Measurements from ENCODE around the gene SRPX2. TPM values are rescaled to one million over a fixed set of nuclear protein-coding genes. Genes with fewer than 3 reads are reported as not detected.

The SRPX2 gene
- total RNA-seq, 3 donors from 2014 or later: 15.2 to 61.0 (median 32.6) TPM

GRCh38 chrX:100659431-100660137 is 15.6 kb downstream of the SRPX2 start:
- no peak for TF ChIP-seq POLR2A (IDR thresholded peaks at IDR 0.05)
- no peak for TF ChIP-seq CTCF (IDR thresholded peaks at IDR 0.05)
- no peak for TF ChIP-seq POLR2AphosphoS5 (IDR thresholded peaks at IDR 0.05)
- no peak overlapping the region for H3K4me3 ChIP-seq
- DNase-seq (ENCODE audit: low spot score in 2 of 2): no peak
- H3K27me3 ChIP-seq: peaks cover 0 to 42% of the 10 kb centered on the region in 2 donors
- H3K27ac ChIP-seq: no peak overlapping the region
- H3K36me3 ChIP-seq: no peaks in the 10 kb centered on the region
- no peaks in the 10 kb centered on the region for H3K9me3 ChIP-seq
- intact Hi-C loops (cut with DNase I; ENCODE audit: low total_unique reads): no loop called here
- H3K4me1 ChIP-seq: no peaks in the 10 kb centered on the region

GRCh38 chrX:100662170-100662569 is 18.2 kb downstream of the SRPX2 start:
- H3K27ac ChIP-seq: no peak overlapping the region
- H3K4me3 ChIP-seq: no peak overlapping the region
- H3K36me3 ChIP-seq: no peaks in the 10 kb centered on the region
- TF ChIP-seq POLR2AphosphoS5 (IDR thresholded peaks at IDR 0.05): no peak
- no peak for TF ChIP-seq CTCF (IDR thresholded peaks at IDR 0.05)
- no peak for TF ChIP-seq POLR2A (IDR thresholded peaks at IDR 0.05)
- H3K27me3 ChIP-seq: peaks cover 0 to 48% of the 10 kb centered on the region in 2 donors
- intact Hi-C loops (cut with DNase I; ENCODE audit: low total_unique reads): no loop called here
- DNase-seq (ENCODE audit: low spot score in 2 of 2): no peak
- H3K9me3 ChIP-seq: no peaks in the 10 kb centered on the region
- no peaks in the 10 kb centered on the region for H3K4me1 ChIP-seq

- Histone ChIP-seq H3K9me3 (no peaks in the 10 kb centered on the region), H3K27me3 (peaks cover 0 to 54% of the 10 kb centered on the region in 2 donors), H3K36me3 (no peaks in the 10 kb centered on the region), H3K4me3 (no peak overlapping the region), H3K4me1 (no peaks in the 10 kb centered on the region), H3K27ac (no peak overlapping the region)
- TF ChIP-seq CTCF (IDR thresholded peaks at IDR 0.05) (no peak), POLR2AphosphoS5 (IDR thresholded peaks at IDR 0.05) (no peak), POLR2A (IDR thresholded peaks at IDR 0.05) (no peak)
- no peak for DNase-seq (ENCODE audit: low spot score in 2 of 2)
- intact Hi-C loops (cut with DNase I; ENCODE audit: low total_unique reads): no loop called here
Observed at GRCh38 chrX:100662796-100663195, 18.8 kb downstream of the SRPX2 start.

DNA sequence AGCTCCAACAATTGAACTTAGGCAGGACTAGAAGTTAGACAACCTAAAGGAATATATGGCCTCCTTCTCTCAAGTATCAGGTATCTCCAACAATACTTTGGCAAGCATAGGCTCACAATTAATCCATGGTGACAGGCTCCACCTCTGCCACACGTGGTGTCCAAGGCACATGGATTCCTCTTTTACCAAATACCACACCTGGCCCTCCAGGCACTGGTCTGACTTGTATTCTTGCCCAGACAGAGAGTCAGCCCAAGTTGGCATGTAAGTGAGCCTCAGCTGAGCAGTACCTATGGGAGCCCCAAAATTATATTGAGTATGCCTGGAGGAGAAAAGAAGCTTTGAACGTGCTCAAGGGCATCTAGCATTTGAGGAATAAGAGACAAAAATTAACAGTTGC is 19.6 kb downstream of the SRPX2 start:
- DNase-seq (ENCODE audit: low spot score in 2 of 2): peak in 1 of 2 donors; percentile 30
- intact Hi-C loops (cut with DNase I; ENCODE audit: low total_unique reads): no loop called here

More for the DNA sequence above, 19.6 kb downstream of the SRPX2 start:
- Histone ChIP-seq H3K36me3 (no peaks in the 10 kb centered on the region), H3K4me3 (no peak overlapping the region), H3K27ac (no peak overlapping the region), H3K9me3 (no peaks in the 10 kb centered on the region), H3K4me1 (no peaks in the 10 kb centered on the region), H3K27me3 (peaks cover 0 to 60% of the 10 kb centered on the region in 2 donors)
- TF ChIP-seq POLR2A (IDR thresholded peaks at IDR 0.05): no peak
- no peak for TF ChIP-seq POLR2AphosphoS5 (IDR thresholded peaks at IDR 0.05)
- no peak for TF ChIP-seq CTCF (IDR thresholded peaks at IDR 0.05)
